Measurements from ENCODE around the gene RNF135. TPM values are rescaled to one million over a fixed set of nuclear protein-coding genes. Genes with fewer than 3 reads are reported as not detected.
A peak's percentile ranks its signal among the peaks of the same experiment; 100 is the strongest.

Gene RNF135
- polyA plus RNA-seq, 1 donor (not counting 4 experiments of a cell fraction or from before 2014, with no cell fraction given): 13.6 TPM

DNA sequence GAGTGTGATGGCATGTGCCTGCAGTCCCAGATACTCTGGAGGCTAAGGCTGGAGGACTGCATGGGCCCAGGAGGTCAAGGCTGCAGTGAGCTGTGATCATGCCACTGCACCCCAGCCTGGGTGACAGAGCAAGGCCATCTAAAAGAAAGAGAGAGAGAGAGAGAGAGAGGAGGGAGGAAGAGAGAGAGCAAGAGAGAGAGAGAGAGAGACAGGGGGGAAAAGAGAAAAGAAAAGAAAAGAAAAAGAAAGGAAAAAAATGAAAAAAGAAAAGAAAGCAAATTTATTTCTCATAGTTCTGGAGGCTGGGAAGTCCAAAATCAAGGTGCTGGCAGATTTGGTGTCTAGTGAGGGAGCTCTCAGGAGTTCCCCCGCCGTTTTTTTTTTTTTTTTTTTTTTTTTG lies 33.3 kb downstream of the RNF135 start:
- H3K9ac ChIP-seq (ENCODE audit: control insufficient read depth, extremely low read depth, insufficient read depth, low read length): no peak overlapping the region
- H2AFZ ChIP-seq (ENCODE audit: control insufficient read depth, low read length): no peak overlapping the region
- no peaks in the 10 kb centered on the region for H3K9me1 ChIP-seq (ENCODE audit: control insufficient read depth, extremely low read depth, insufficient read depth, low read length)
- no peak overlapping the region for H3K4me3 ChIP-seq (ENCODE audit: control insufficient read depth in 2 of 3, extremely low read depth in 1 of 3, insufficient read depth in 2 of 3, low read depth in 1 of 3, low read length in 3 of 3)
- H4K20me1 ChIP-seq (ENCODE audit: control insufficient read depth, extremely low read depth, insufficient read depth, low read length): no peaks in the 10 kb centered on the region
- no peak for FAIRE-seq
- DNase-seq (ENCODE audit: low read depth, low spot score): no peak
- no peaks in the 10 kb centered on the region for H3K27me3 ChIP-seq (ENCODE audit: control insufficient read depth, extremely low read depth, insufficient read depth, low read length)
- peaks cover 5% of the 10 kb centered on the region for H3K4me1 ChIP-seq (ENCODE audit: control insufficient read depth, extremely low read depth, insufficient read depth, low read length)
- H3K36me3 ChIP-seq (ENCODE audit: control insufficient read depth in 2 of 2, extremely low read depth in 1 of 2, insufficient read depth in 2 of 2, low read length in 2 of 2): peaks cover 7 to 9% of the 10 kb centered on the region in 2 experiments
- no peak overlapping the region for H3K27ac ChIP-seq (ENCODE audit: control insufficient read depth, insufficient read depth, low read length)
- H3K4me2 ChIP-seq (ENCODE audit: control insufficient read depth, extremely low read depth, insufficient read depth, low read depth, low read length): no peak overlapping the region
- TF ChIP-seq EZH2 (IDR thresholded peaks at IDR 0.05; ENCODE audit: low read length): no peak
- TF ChIP-seq, protein P1, sequence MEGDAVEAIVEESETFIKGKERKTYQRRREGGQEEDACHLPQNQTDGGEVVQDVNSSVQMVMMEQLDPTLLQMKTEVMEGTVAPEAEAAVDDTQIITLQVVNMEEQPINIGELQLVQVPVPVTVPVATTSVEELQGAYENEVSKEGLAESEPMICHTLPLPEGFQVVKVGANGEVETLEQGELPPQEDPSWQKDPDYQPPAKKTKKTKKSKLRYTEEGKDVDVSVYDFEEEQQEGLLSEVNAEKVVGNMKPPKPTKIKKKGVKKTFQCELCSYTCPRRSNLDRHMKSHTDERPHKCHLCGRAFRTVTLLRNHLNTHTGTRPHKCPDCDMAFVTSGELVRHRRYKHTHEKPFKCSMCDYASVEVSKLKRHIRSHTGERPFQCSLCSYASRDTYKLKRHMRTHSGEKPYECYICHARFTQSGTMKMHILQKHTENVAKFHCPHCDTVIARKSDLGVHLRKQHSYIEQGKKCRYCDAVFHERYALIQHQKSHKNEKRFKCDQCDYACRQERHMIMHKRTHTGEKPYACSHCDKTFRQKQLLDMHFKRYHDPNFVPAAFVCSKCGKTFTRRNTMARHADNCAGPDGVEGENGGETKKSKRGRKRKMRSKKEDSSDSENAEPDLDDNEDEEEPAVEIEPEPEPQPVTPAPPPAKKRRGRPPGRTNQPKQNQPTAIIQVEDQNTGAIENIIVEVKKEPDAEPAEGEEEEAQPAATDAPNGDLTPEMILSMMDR (optimal IDR thresholded peaks at IDR 0.05 in 1 of 3, IDR thresholded peaks at IDR 0.05 in 1 of 3, conservative IDR thresholded peaks at IDR 0.05 in 1 of 3; ENCODE audit: extremely low read depth in 1 of 3, insufficient read depth in 2 of 3, low read length in 3 of 3): no peak
- dilution Hi-C loops (cut with MboI; ENCODE audit: extremely low pct_ligation_motif_present, low sequenced_read_pairs): no loop called here
- H3K79me2 ChIP-seq (ENCODE audit: control insufficient read depth, insufficient read depth, low read length): no peaks in the 10 kb centered on the region
- H3K9me3 ChIP-seq (ENCODE audit: control insufficient read depth, low read depth, low read length): no peaks in the 10 kb centered on the region

DNA sequence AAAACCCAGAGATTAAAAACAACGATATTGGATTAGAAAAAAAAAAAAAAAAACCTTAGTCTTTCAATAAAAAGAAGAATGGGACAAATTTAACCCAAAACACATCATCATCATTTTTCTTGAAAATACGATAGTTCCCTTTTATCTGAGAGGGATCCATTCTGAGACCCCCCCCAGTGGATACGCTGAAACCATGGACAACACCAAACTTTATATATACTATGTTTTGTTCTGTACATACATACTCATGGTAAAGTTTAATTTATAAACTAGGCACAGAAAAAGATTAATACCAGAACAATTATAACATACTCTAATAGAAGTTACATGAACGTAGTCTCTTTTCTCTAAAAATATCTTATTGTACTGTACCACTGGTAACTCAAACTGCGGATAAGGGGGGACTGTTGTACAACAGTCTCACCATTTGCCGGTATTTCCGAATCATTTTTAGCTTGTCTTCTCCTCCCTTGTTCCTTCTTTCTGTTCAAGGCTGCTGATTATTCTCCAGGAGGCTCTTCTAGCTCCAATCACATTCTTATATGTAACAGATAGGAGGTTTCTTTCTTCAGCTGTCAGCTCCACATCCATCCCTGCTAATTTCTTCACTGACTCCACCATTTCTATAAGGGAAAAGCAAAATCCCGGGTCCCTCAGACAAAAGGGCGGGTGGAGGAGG lies 37.0 kb downstream of the RNF135 start:
- peak overlapping the region; percentile 66 for H3K4me2 ChIP-seq (ENCODE audit: control insufficient read depth, extremely low read depth, insufficient read depth, low read depth, low read length)
- dilution Hi-C loops (cut with MboI; ENCODE audit: extremely low pct_ligation_motif_present, low sequenced_read_pairs): no loop called here
- H3K4me1 ChIP-seq (ENCODE audit: control insufficient read depth, extremely low read depth, insufficient read depth, low read length): peaks cover 5% of the 10 kb centered on the region

More for the DNA sequence above, 37.0 kb downstream of the RNF135 start:
- no peak for FAIRE-seq
- TF ChIP-seq EZH2 (IDR thresholded peaks at IDR 0.05; ENCODE audit: low read length): no peak
- TF ChIP-seq, protein P1 (optimal IDR thresholded peaks at IDR 0.05 in 1 of 3, IDR thresholded peaks at IDR 0.05 in 1 of 3, conservative IDR thresholded peaks at IDR 0.05 in 1 of 3; ENCODE audit: extremely low read depth in 1 of 3, insufficient read depth in 2 of 3, low read length in 3 of 3): no peak
- H3K79me2 ChIP-seq (ENCODE audit: control insufficient read depth, insufficient read depth, low read length): no peaks in the 10 kb centered on the region
- peak overlapping the region; percentile 46 for H2AFZ ChIP-seq (ENCODE audit: control insufficient read depth, low read length)
- DNase-seq (ENCODE audit: low read depth, low spot score): no peak
- H4K20me1 ChIP-seq (ENCODE audit: control insufficient read depth, extremely low read depth, insufficient read depth, low read length): no peaks in the 10 kb centered on the region
- no peaks in the 10 kb centered on the region for H3K9me3 ChIP-seq (ENCODE audit: control insufficient read depth, low read depth, low read length)
- no peak overlapping the region for H3K27ac ChIP-seq (ENCODE audit: control insufficient read depth, insufficient read depth, low read length)
- peak overlapping the region; percentile 71 for H3K9ac ChIP-seq (ENCODE audit: control insufficient read depth, extremely low read depth, insufficient read depth, low read length)
- no peaks in the 10 kb centered on the region for H3K27me3 ChIP-seq (ENCODE audit: control insufficient read depth, extremely low read depth, insufficient read depth, low read length)
- H3K36me3 ChIP-seq (ENCODE audit: control insufficient read depth in 2 of 2, extremely low read depth in 1 of 2, insufficient read depth in 2 of 2, low read length in 2 of 2): peaks cover 0 to 2% of the 10 kb centered on the region in 2 experiments
- H3K9me1 ChIP-seq (ENCODE audit: control insufficient read depth, extremely low read depth, insufficient read depth, low read length): no peaks in the 10 kb centered on the region
- H3K4me3 ChIP-seq (ENCODE audit: control insufficient read depth in 2 of 3, extremely low read depth in 1 of 3, insufficient read depth in 2 of 3, low read depth in 1 of 3, low read length in 3 of 3): peak overlapping the region; percentile 40 to 74 (median 70)
